CD4-positive, alpha-beta T cell (primary cell): ENCODE results near the gene FNDC3A. TPM values are rescaled to one million over a fixed set of nuclear protein-coding genes. Genes with fewer than 3 reads are reported as not detected.

Experiments
- ATAC-seq: fragments of 200-7000 bp; cut with Tn5 transposase; one replicate; pipeline ENCODE4 v1.10.0; 2022; ENCODE audit warnings: mild to moderate bottlenecking; ENCODE audit not compliant: poor library complexity
- CTCF ChIA-PET: fragments of 350-600 bp; sonication (Branson Sonifier 250); formaldehyde crosslinking; loops from one replicate; lab custom pipeline; 2021; ENCODE audit warnings: antibody characterized with exemption, inconsistent platforms; lab: Charles Lee
- POLR2A ChIA-PET: fragments of 350-600 bp; sonication (Branson Sonifier 250); formaldehyde crosslinking; loops from one replicate; lab custom pipeline; 2021; ENCODE audit warnings: antibody characterized with exemption, inconsistent platforms; lab: Charles Lee
- DNase-seq, 14 experiments: peaks; one replicate each; pipeline ENCODE4 v3.0.0-alpha.2; 2013 to 2020; ENCODE audit warnings: mixed read lengths in 2 of 14
- H3K27ac ChIP-seq, 2 donors: one replicate each; pipeline versions ENCODE4 v1.5.1 to v1.7.0; 2013; ENCODE audit warnings: low read length in 2 of 2, low read depth in 1 of 2, mild to moderate bottlenecking in 1 of 2
- H3K27me3 ChIP-seq, 2 experiments: 1 replicate in 1 of 2; 2 replicates in 1 of 2; pipeline versions ENCODE4 v1.6.1 to v1.7.0; 2013; ENCODE audit warnings: low read length in 2 of 2, control low read depth in 1 of 2, mild to moderate bottlenecking in 1 of 2, moderate library complexity in 1 of 2; ENCODE audit not compliant: insufficient read depth in 2 of 2, control insufficient read depth in 1 of 2
- H3K36me3 ChIP-seq: one replicate; pipeline ENCODE4 v1.6.1; 2013; ENCODE audit warnings: low read length, control low read depth; ENCODE audit not compliant: insufficient read depth
- H3K4me1 ChIP-seq: one replicate; pipeline ENCODE4 v1.6.1; 2013; ENCODE audit warnings: low read length, control low read depth; ENCODE audit not compliant: insufficient read depth
- H3K4me3 ChIP-seq: one replicate; pipeline ENCODE4 v1.5.1; 2013; ENCODE audit warnings: mild to moderate bottlenecking, low read length, moderate library complexity
- H3K9me3 ChIP-seq, 2 experiments: 1 replicate in 1 of 2; 2 replicates in 1 of 2; pipeline versions ENCODE4 v1.6.1 to v1.7.0; 2013; ENCODE audit warnings: low read length in 2 of 2, mild to moderate bottlenecking in 2 of 2, control low read depth in 1 of 2, moderate library complexity in 1 of 2; ENCODE audit not compliant: control insufficient read depth in 1 of 2, insufficient read depth in 1 of 2
- H3K27ac Mint-ChIP-seq: one replicate; pipeline ENCODE4 v1.8.0; 2020; ENCODE audit warnings: mixed read lengths
- H3K27me3 Mint-ChIP-seq: one replicate; pipeline ENCODE4 v1.8.0; 2021; ENCODE audit warnings: mixed read lengths
- H3K36me3 Mint-ChIP-seq: one replicate; pipeline ENCODE4 v1.8.0; 2021; ENCODE audit warnings: low read depth, mixed read lengths
- H3K4me1 Mint-ChIP-seq: one replicate; pipeline ENCODE4 v1.8.0; 2021; ENCODE audit warnings: low read depth, mixed read lengths
- H3K4me3 Mint-ChIP-seq: one replicate; pipeline ENCODE4 v1.8.0; 2020; ENCODE audit warnings: mild to moderate bottlenecking, mixed read lengths
- H3K9me3 Mint-ChIP-seq: one replicate; pipeline ENCODE4 v1.8.0; 2020; ENCODE audit warnings: mixed read lengths
- CTCF ChIP-seq: fragments of 200-600 bp; IDR thresholded peaks from one replicate; pipeline ENCODE4 v1.8.0; 2022; ENCODE audit warnings: antibody characterized with exemption, mild to moderate bottlenecking
- intact Hi-C, 2 experiments: fragments of 100-400 bp; cut with DNase I in 1 of 2; cut with micrococcal nuclease in 1 of 2; formaldehyde crosslinking; loops; one replicate each; pipeline versions ENCODE4 v1.15.1 to v1.9.0; 2023 to 2025; cut with DNase I, micrococcal nuclease
- total RNA-seq, 174 experiments: library from RNA in 2 of 174; stranded (reverse) in 2 of 174; gene quantifications; one replicate each; pipeline ENCODE4 v1.2.3 and lab custom pipeline; 2021 to 2026

Gene FNDC3A
- total RNA-seq, 2 experiments from 2014 or later, result 27.7 to 28.6 TPM

DNA sequence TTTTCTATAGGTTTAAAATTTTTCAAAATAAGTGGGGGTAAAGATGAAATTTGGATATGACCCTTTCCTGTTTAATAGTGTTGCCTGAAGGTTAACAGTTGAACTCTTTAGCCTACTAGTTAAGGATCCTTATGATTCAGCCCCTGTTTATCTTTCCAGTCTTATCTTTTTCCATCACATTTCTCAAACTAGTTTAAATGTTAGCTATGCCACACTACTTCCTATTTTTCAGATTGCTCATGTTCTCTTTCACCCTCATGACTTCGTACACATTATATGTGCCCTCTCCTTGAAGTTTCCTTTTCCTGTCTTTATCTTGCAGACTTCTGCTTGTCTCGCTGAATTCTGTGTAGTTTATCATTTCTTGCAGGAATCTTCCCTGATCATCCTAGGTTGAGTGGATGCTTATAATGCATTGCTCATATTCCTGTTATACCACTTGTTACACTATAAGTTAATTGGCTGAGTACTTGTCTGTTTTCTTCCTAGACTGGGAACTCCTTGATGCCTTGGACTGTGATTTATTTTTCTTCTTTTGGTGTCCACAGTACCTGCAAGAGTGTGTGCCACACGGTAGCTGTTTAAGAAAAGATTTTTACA is 86.7 kb downstream of the FNDC3A start:
- ATAC-seq (no peak), DNase-seq (no peak)
- ChIA-PET CTCF (no interaction called here), POLR2A (no interaction called here)
- peaks cover 42% of the 10 kb centered on the region for H3K36me3 Mint-ChIP-seq
- no peak overlapping the region for H3K4me3 ChIP-seq
- no peak for TF ChIP-seq CTCF
- H3K4me1 Mint-ChIP-seq, result peaks cover 23% of the 10 kb centered on the region
- intact Hi-C loops, result no loop called here
- H3K9me3 Mint-ChIP-seq, result no peaks in the 10 kb centered on the region
- H3K4me1 ChIP-seq, result no peaks in the 10 kb centered on the region
- H3K4me3 Mint-ChIP-seq, result no peak overlapping the region
- H3K27ac ChIP-seq, result no peak overlapping the region
- no peaks in the 10 kb centered on the region for H3K27me3 ChIP-seq
- H3K36me3 ChIP-seq, result no peaks in the 10 kb centered on the region
- H3K27me3 Mint-ChIP-seq, result no peaks in the 10 kb centered on the region
- H3K27ac Mint-ChIP-seq, result no peak overlapping the region
- H3K9me3 ChIP-seq, result no peaks in the 10 kb centered on the region

GRCh38 chr13:49063011-49063410 is 87.3 kb downstream of the FNDC3A start:
- POLR2A ChIA-PET, result interaction anchor here (1.2 kb wide), 1 partner anchor 88 kb away, joined by 4 read pairs; the partner anchor contains the start of gene FNDC3A

GRCh38 chr13:49063497-49063896 is 87.8 kb downstream of the FNDC3A start:
- Histone ChIP-seq H3K36me3 (peaks cover 6% of the 10 kb centered on the region), H3K9me3 (peaks cover 0 to 4% of the 10 kb centered on the region in 2 experiments), H3K4me1 (no peaks in the 10 kb centered on the region), H3K27ac (no peak overlapping the region), H3K27me3 (no peaks in the 10 kb centered on the region), H3K4me3 (no peak overlapping the region)
- intact Hi-C loops, result no loop called here
- ChIA-PET POLR2A (interaction anchor here (1.2 kb wide), 1 partner anchor 88 kb away, joined by 4 read pairs; the partner anchor contains the start of gene FNDC3A), CTCF (no interaction called here)
- H3K27me3 Mint-ChIP-seq, result no peaks in the 10 kb centered on the region
- H3K36me3 Mint-ChIP-seq, result peaks cover 40% of the 10 kb centered on the region
- DNase-seq, result no peak
- H3K4me3 Mint-ChIP-seq, result no peak overlapping the region
- no peak for TF ChIP-seq CTCF
- H3K9me3 Mint-ChIP-seq, result peaks cover 2% of the 10 kb centered on the region
- ATAC-seq, result no peak
- no peak overlapping the region for H3K27ac Mint-ChIP-seq
- H3K4me1 Mint-ChIP-seq, result peaks cover 18% of the 10 kb centered on the region

More at GRCh38 chr13:49063011-49063410, 87.3 kb downstream of the FNDC3A start:
- H3K36me3 Mint-ChIP-seq, result peaks cover 44% of the 10 kb centered on the region
- CTCF ChIA-PET, result no interaction called here
- no peaks in the 10 kb centered on the region for H3K27me3 Mint-ChIP-seq
- H3K27me3 ChIP-seq, result no peaks in the 10 kb centered on the region
- intact Hi-C loops, result no loop called here
- peaks cover 2% of the 10 kb centered on the region for H3K36me3 ChIP-seq
- peaks cover 2% of the 10 kb centered on the region for H3K9me3 Mint-ChIP-seq
- H3K4me3 Mint-ChIP-seq, result no peak overlapping the region
- peaks cover 21% of the 10 kb centered on the region for H3K4me1 Mint-ChIP-seq
- no peak overlapping the region for H3K27ac Mint-ChIP-seq
- no peak overlapping the region for H3K27ac ChIP-seq
- H3K9me3 ChIP-seq, result peaks cover 0 to 2% of the 10 kb centered on the region in 2 experiments
- H3K4me3 ChIP-seq, result no peak overlapping the region
- TF ChIP-seq CTCF, result no peak
- ATAC-seq (no peak), DNase-seq (no peak)
- no peaks in the 10 kb centered on the region for H3K4me1 ChIP-seq
